ENCODE data around the gene MGAT5.

MGAT5 gene

DNA sequence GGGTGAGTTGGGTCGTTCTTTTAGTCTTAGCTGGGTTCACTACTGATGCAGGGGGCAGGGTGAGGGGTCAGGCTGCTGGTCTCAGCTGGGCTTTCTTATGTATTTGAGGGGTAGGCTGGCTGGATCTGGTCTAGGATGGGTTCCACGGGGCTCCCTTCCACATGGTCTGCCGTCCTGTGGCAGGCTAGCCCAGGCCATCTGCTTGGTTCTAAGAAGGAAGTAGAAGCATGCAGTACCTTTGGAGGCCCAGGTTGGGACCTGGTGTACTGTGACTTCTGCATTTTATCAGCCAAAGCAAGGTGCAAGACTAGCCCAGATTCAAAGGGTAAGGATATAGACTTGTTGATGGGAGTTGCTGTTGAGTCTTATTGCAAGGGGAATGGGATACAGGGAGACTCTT is 35.5 kb upstream of the MGAT5 start:
- Histone ChIP-seq H3K9ac (ENCODE audit: low read depth in 1 of 2, low read length in 2 of 2) (no peak overlapping the region), H3K27ac (ENCODE audit: low read depth, low read length) (no peak overlapping the region), H3K36me3 (ENCODE audit: control insufficient read depth in 1 of 2, insufficient read depth in 2 of 2, low read length in 2 of 2) (no peaks in the 10 kb centered on the region), H3K4me1 (ENCODE audit: control insufficient read depth in 1 of 2, insufficient read depth in 2 of 2, low read length in 2 of 2) (peaks cover 38 to 52% of the 10 kb centered on the region in 2 donors), H3K27me3 (ENCODE audit: control insufficient read depth in 1 of 2, insufficient read depth in 2 of 2, low read length in 2 of 2) (no peaks in the 10 kb centered on the region), H3K9me3 (ENCODE audit: control insufficient read depth in 1 of 2, low read length in 2 of 2) (peaks cover 0 to 3% of the 10 kb centered on the region in 2 donors), H3K4me3 (ENCODE audit: low read depth in 1 of 2, low read length in 2 of 2) (peak overlapping the region in 1 of 2 donors; percentile 16)

DNA sequence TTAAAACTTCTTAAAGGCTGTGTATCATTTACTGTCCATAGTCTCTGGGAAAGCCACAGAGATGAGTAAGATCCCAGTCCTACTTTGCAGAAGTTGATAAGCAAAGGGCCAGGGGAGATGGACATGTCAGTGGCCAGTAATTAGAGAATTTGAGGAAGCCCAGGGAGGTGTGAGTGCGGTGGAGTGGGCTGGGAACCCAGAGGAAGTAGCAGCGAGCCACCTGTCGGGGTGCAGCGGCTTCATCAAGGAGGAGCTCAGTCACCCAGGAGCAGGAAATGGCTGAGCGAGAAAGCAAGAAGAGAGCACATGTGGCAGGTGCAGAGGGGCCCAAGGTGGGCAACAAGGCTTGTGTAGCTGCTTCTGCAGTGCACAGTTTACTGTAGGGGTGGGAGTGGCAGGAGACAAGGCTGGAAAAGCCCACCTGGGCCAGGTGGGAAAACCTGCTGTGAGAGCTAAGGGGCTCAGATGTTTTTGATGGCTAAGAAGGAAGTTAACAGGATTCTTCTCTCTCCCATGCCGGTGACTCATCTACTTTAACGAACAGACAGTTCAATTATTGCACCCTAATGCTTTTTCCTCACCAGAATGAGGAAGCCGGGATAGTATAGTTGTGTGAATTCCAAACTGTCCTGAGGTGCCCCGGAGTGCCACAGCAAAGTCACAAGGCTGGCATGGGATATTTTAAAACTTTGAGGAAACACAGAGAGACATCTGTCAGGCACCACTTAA is 34.8 kb upstream of the MGAT5 start:
- H3K4me3 ChIP-seq (ENCODE audit: low read depth in 1 of 2, low read length in 2 of 2) = peak overlapping the region; percentile 16 to 28

DNA sequence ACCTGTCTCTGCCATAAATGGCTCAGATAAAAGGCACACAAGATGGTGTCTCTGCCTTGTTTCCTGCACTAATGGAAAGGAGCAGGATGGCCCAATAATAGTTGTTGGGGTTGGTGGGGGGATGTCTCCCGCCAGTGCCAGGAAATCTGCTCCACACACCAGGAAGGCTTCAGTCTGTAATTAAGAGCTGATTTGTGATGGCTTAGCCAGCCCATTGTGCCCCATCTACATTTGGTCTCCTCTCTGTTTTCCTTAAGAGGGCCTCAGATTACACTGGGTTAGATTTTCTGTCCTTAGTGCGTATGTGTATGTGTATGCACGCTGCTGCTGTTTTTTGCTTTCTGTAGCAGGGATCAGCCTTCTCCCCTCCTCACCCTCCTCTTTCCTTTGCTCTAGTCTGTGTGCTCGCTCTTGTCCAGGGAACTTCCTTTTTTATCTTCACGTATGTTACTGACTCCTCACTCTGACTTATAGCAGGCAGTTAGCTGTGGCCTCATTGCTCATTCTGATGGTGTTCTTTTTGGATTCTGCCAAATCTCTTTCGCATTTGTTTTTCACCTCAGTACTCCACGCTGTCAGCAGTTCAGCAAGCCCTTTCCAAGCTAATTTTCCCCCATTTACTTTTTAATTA is 33.4 kb upstream of the MGAT5 start:
- Histone ChIP-seq H3K27me3 (ENCODE audit: control insufficient read depth in 1 of 2, insufficient read depth in 2 of 2, low read length in 2 of 2) (no peaks in the 10 kb centered on the region), H3K4me1 (ENCODE audit: control insufficient read depth in 1 of 2, insufficient read depth in 2 of 2, low read length in 2 of 2) (peaks cover 38 to 52% of the 10 kb centered on the region in 2 donors), H3K9ac (ENCODE audit: low read depth in 1 of 2, low read length in 2 of 2) (no peak overlapping the region), H3K36me3 (ENCODE audit: control insufficient read depth in 1 of 2, insufficient read depth in 2 of 2, low read length in 2 of 2) (no peaks in the 10 kb centered on the region), H3K27ac (ENCODE audit: low read depth, low read length) (no peak overlapping the region), H3K9me3 (ENCODE audit: control insufficient read depth in 1 of 2, low read length in 2 of 2) (no peaks in the 10 kb centered on the region), H3K4me3 (ENCODE audit: low read depth in 1 of 2, low read length in 2 of 2) (no peak overlapping the region)

More for the DNA sequence above, 34.8 kb upstream of the MGAT5 start:
- H3K9ac ChIP-seq (ENCODE audit: low read depth in 1 of 2, low read length in 2 of 2) = peak overlapping the region in 1 of 2 donors; percentile 21
- peaks cover 38 to 52% of the 10 kb centered on the region in 2 donors for H3K4me1 ChIP-seq (ENCODE audit: control insufficient read depth in 1 of 2, insufficient read depth in 2 of 2, low read length in 2 of 2)
- H3K36me3 ChIP-seq (ENCODE audit: control insufficient read depth in 1 of 2, insufficient read depth in 2 of 2, low read length in 2 of 2) = no peaks in the 10 kb centered on the region
- H3K27me3 ChIP-seq (ENCODE audit: control insufficient read depth in 1 of 2, insufficient read depth in 2 of 2, low read length in 2 of 2) = no peaks in the 10 kb centered on the region
- H3K9me3 ChIP-seq (ENCODE audit: control insufficient read depth in 1 of 2, low read length in 2 of 2) = peaks cover 0 to 3% of the 10 kb centered on the region in 2 donors
- H3K27ac ChIP-seq (ENCODE audit: low read depth, low read length) = no peak overlapping the region

DNA sequence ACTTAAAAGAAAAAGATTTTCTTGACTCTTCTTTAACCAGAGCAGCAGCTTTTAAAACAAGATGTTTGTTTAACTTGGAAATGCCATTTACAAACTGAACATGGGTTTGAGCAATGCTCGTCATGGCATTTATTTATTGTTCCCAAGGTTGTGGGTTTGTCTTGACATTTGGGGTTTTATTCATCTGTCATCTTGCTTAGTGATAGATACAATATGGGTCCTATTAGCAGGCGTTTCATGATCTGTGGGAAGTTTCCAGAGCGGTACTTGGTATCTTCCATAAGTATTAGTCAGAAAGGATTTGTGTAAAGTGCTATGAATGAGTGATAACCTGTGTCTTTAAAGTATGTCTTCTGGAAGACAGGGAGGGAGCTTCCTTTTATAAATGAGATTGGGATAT is 29.9 kb upstream of the MGAT5 start:
- Histone ChIP-seq H3K27me3 (ENCODE audit: control insufficient read depth in 1 of 2, insufficient read depth in 2 of 2, low read length in 2 of 2) (no peaks in the 10 kb centered on the region), H3K4me3 (ENCODE audit: low read depth in 1 of 2, low read length in 2 of 2) (no peak overlapping the region), H3K36me3 (ENCODE audit: control insufficient read depth in 1 of 2, insufficient read depth in 2 of 2, low read length in 2 of 2) (no peaks in the 10 kb centered on the region), H3K4me1 (ENCODE audit: control insufficient read depth in 1 of 2, insufficient read depth in 2 of 2, low read length in 2 of 2) (peaks cover 17 to 20% of the 10 kb centered on the region in 2 donors), H3K27ac (ENCODE audit: low read depth, low read length) (no peak overlapping the region), H3K9me3 (ENCODE audit: control insufficient read depth in 1 of 2, low read length in 2 of 2) (peaks cover 0 to 4% of the 10 kb centered on the region in 2 donors), H3K9ac (ENCODE audit: low read depth in 1 of 2, low read length in 2 of 2) (no peak overlapping the region)

DNA sequence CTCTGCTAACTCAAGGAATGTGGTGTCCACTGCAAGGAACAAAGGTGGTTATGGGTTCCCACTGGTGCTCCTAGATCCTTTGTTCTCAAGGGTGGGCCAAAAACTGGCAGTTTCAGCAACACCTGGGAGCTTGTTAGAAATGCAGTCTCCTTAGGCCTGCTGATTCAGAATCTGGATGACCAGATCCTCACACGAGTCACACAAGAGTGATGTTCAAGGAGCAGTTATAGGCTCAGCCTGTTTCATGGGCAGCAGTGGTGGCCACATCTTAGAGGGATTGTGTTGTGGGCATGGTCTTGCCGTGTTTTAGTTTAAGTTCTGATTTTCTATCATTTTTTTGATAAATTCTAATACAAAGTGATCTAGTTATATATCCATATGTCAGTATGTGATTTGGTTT is 28.7 kb upstream of the MGAT5 start:
- Histone ChIP-seq H3K4me1 (ENCODE audit: control insufficient read depth in 1 of 2, insufficient read depth in 2 of 2, low read length in 2 of 2) (peaks cover 5 to 8% of the 10 kb centered on the region in 2 donors), H3K27ac (ENCODE audit: low read depth, low read length) (no peak overlapping the region), H3K9me3 (ENCODE audit: control insufficient read depth in 1 of 2, low read length in 2 of 2) (peaks cover 0 to 4% of the 10 kb centered on the region in 2 donors), H3K4me3 (ENCODE audit: low read depth in 1 of 2, low read length in 2 of 2) (no peak overlapping the region), H3K27me3 (ENCODE audit: control insufficient read depth in 1 of 2, insufficient read depth in 2 of 2, low read length in 2 of 2) (no peaks in the 10 kb centered on the region), H3K9ac (ENCODE audit: low read depth in 1 of 2, low read length in 2 of 2) (no peak overlapping the region), H3K36me3 (ENCODE audit: control insufficient read depth in 1 of 2, insufficient read depth in 2 of 2, low read length in 2 of 2) (no peaks in the 10 kb centered on the region)

DNA sequence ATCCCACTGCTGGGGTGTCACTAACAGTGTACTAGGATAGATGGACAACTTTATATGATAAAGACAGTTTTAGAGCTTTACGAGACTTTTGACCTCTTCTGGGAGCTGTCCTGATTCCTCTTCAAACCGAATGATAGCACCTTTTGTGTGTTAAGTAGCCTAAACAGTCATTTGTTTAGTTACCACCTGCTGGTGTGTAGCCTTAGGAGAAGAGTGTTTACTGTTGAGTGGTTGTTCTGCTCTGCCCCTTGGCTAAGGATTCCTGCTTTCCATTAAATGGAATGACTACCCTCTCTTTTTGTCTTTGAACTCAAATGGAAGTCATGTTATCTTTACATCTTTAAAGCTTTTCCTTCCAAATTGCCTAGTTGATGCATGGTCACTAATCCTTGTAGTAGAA is 28.0 kb upstream of the MGAT5 start:
- no peak overlapping the region for H3K4me3 ChIP-seq (ENCODE audit: low read depth in 1 of 2, low read length in 2 of 2)
- no peaks in the 10 kb centered on the region for H3K36me3 ChIP-seq (ENCODE audit: control insufficient read depth in 1 of 2, insufficient read depth in 2 of 2, low read length in 2 of 2)
- H3K9ac ChIP-seq (ENCODE audit: low read depth in 1 of 2, low read length in 2 of 2) = no peak overlapping the region
- H3K9me3 ChIP-seq (ENCODE audit: control insufficient read depth in 1 of 2, low read length in 2 of 2) = peaks cover 0 to 4% of the 10 kb centered on the region in 2 donors
- H3K27me3 ChIP-seq (ENCODE audit: control insufficient read depth in 1 of 2, insufficient read depth in 2 of 2, low read length in 2 of 2) = no peaks in the 10 kb centered on the region
- no peak overlapping the region for H3K27ac ChIP-seq (ENCODE audit: low read depth, low read length)
- peaks cover 0 to 2% of the 10 kb centered on the region in 2 donors for H3K4me1 ChIP-seq (ENCODE audit: control insufficient read depth in 1 of 2, insufficient read depth in 2 of 2, low read length in 2 of 2)

DNA sequence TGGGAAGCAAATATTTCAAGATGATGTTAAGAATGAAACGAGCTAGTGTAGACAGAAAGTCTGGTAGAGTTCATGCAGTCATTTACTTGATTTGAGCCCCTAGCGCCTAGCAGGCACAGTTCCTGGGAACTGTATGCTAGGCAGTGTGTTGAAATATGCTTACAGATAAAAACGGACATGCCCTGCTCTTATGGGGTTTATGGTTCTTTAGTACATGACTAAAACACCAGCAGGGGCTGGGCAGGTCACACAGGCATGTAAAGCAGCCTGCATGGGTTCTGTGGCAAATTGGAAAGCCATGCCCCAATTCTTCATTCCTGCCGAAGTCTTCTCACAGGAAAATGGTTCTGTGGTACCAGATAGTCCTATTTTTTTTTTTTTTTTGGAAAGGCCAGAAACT is 27.3 kb upstream of the MGAT5 start:
- Histone ChIP-seq H3K36me3 (ENCODE audit: control insufficient read depth in 1 of 2, insufficient read depth in 2 of 2, low read length in 2 of 2) (no peaks in the 10 kb centered on the region), H3K4me1 (ENCODE audit: control insufficient read depth in 1 of 2, insufficient read depth in 2 of 2, low read length in 2 of 2) (peaks cover under 1 to 2% of the 10 kb centered on the region in 2 donors), H3K9ac (ENCODE audit: low read depth in 1 of 2, low read length in 2 of 2) (no peak overlapping the region), H3K4me3 (ENCODE audit: low read depth in 1 of 2, low read length in 2 of 2) (no peak overlapping the region), H3K27me3 (ENCODE audit: control insufficient read depth in 1 of 2, insufficient read depth in 2 of 2, low read length in 2 of 2) (no peaks in the 10 kb centered on the region), H3K27ac (ENCODE audit: low read depth, low read length) (no peak overlapping the region), H3K9me3 (ENCODE audit: control insufficient read depth in 1 of 2, low read length in 2 of 2) (peaks cover 0 to 4% of the 10 kb centered on the region in 2 donors)

DNA sequence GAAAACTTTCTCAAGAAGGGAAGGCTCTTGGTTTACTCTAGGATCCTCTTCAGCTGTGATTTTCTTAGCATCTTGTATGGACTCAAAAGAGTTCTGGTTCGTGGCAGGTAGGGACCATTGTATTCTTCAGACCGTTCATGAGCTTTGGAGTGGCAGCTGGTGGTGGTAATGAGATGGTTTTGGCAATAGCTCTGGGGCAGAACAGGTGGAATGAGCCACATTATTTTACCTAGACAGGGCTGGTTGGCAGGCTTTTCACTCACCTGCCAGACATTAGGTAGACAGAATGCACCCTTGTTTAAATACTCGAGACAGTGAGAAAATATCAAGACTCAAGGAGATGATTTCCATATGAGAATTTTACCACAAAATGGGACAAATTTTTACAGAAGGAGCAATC is 26.2 kb upstream of the MGAT5 start:
- Histone ChIP-seq H3K4me1 (ENCODE audit: control insufficient read depth in 1 of 2, insufficient read depth in 2 of 2, low read length in 2 of 2) (peaks cover 11 to 12% of the 10 kb centered on the region in 2 donors), H3K9ac (ENCODE audit: low read depth in 1 of 2, low read length in 2 of 2) (no peak overlapping the region), H3K27ac (ENCODE audit: low read depth, low read length) (no peak overlapping the region), H3K36me3 (ENCODE audit: control insufficient read depth in 1 of 2, insufficient read depth in 2 of 2, low read length in 2 of 2) (no peaks in the 10 kb centered on the region), H3K4me3 (ENCODE audit: low read depth in 1 of 2, low read length in 2 of 2) (no peak overlapping the region), H3K9me3 (ENCODE audit: control insufficient read depth in 1 of 2, low read length in 2 of 2) (peaks cover 0 to 4% of the 10 kb centered on the region in 2 donors), H3K27me3 (ENCODE audit: control insufficient read depth in 1 of 2, insufficient read depth in 2 of 2, low read length in 2 of 2) (no peaks in the 10 kb centered on the region)

DNA sequence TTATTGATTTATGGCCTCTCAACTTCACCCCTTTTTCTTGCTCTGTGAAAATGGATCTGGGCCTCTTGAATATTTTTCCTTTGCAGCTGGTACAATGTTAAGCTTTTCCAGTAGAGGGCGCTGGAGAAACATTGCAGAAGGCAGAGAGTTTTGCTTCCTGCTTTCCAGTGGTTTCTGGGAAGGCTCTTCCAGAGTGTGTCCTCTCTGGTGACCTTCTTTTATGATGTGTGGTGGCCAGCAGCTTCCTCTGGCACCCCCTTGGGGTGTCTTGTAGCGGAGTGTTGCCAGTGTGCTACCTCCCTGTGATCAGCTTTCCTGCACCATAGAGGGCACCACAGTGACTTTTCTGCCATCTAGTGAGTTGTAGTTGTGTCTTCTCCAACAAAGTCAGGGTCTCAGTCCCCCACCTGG is 25.4 kb upstream of the MGAT5 start:
- H3K4me3 ChIP-seq (ENCODE audit: low read depth in 1 of 2, low read length in 2 of 2) = no peak overlapping the region
- no peaks in the 10 kb centered on the region for H3K27me3 ChIP-seq (ENCODE audit: control insufficient read depth in 1 of 2, insufficient read depth in 2 of 2, low read length in 2 of 2)
- no peak overlapping the region for H3K9ac ChIP-seq (ENCODE audit: low read depth in 1 of 2, low read length in 2 of 2)
- no peaks in the 10 kb centered on the region for H3K36me3 ChIP-seq (ENCODE audit: control insufficient read depth in 1 of 2, insufficient read depth in 2 of 2, low read length in 2 of 2)
- H3K27ac ChIP-seq (ENCODE audit: low read depth, low read length) = no peak overlapping the region
- H3K4me1 ChIP-seq (ENCODE audit: control insufficient read depth in 1 of 2, insufficient read depth in 2 of 2, low read length in 2 of 2) = peaks cover 13 to 19% of the 10 kb centered on the region in 2 donors
- H3K9me3 ChIP-seq (ENCODE audit: control insufficient read depth in 1 of 2, low read length in 2 of 2) = peaks cover 0 to 4% of the 10 kb centered on the region in 2 donors

DNA sequence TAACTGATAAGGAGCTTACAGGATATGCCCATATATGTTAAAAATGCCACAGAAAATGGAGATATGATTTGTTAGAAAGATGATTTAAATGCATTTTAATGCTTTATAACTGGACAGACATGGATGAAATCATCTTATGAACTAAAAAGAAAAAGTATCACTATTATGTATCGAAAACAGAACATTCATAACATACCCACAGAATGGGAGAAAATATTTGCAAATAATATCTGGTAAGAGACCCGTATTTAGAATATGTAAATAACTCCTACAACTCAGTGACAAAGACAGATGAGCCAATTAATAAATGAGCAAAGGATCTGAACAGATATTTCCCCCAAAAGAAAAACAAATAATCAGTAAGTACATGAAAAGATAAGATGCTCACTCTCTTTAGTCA is 24.3 kb upstream of the MGAT5 start:
- H3K27ac ChIP-seq (ENCODE audit: low read depth, low read length) = no peak overlapping the region
- H3K9me3 ChIP-seq (ENCODE audit: control insufficient read depth in 1 of 2, low read length in 2 of 2) = peaks cover 0 to 4% of the 10 kb centered on the region in 2 donors
- H3K9ac ChIP-seq (ENCODE audit: low read depth in 1 of 2, low read length in 2 of 2) = no peak overlapping the region
- H3K36me3 ChIP-seq (ENCODE audit: control insufficient read depth in 1 of 2, insufficient read depth in 2 of 2, low read length in 2 of 2) = no peaks in the 10 kb centered on the region
- H3K4me1 ChIP-seq (ENCODE audit: control insufficient read depth in 1 of 2, insufficient read depth in 2 of 2, low read length in 2 of 2) = peaks cover 24 to 30% of the 10 kb centered on the region in 2 donors
- no peak overlapping the region for H3K4me3 ChIP-seq (ENCODE audit: low read depth in 1 of 2, low read length in 2 of 2)
- H3K27me3 ChIP-seq (ENCODE audit: control insufficient read depth in 1 of 2, insufficient read depth in 2 of 2, low read length in 2 of 2) = no peaks in the 10 kb centered on the region

All from duodenal mucosa (tissue), 2 donors.